GM12891 (cell line): ENCODE results near the gene RFTN2.

Source experiments
- PAX5 ChIP-seq: IDR thresholded peaks from 2 replicates; pipeline ENCODE4 v1.6.1; 2011; ENCODE audit warnings: low read length, moderate library complexity, mild to moderate bottlenecking; ENCODE audit not compliant: insufficient read depth, severe bottlenecking
- POLR2A ChIP-seq: IDR thresholded peaks from 2 replicates; pipeline ENCODE4 v1.6.1; 2011; ENCODE audit warnings: low read depth, low read length, control low read depth
- POLR2AphosphoS5 ChIP-seq: IDR thresholded peaks from 2 replicates; pipeline ENCODE4 v1.6.1; 2011; ENCODE audit warnings: low read depth, low read length, control low read depth
- SPI1 ChIP-seq: IDR thresholded peaks from 2 replicates; pipeline ENCODE4 v1.6.1; 2011; ENCODE audit warnings: low read depth, low read length, control low read depth
- TAF1 ChIP-seq: IDR thresholded peaks from 2 replicates; pipeline ENCODE4 v1.6.1; 2011; ENCODE audit warnings: low read depth, low read length, control low read depth

DNA sequence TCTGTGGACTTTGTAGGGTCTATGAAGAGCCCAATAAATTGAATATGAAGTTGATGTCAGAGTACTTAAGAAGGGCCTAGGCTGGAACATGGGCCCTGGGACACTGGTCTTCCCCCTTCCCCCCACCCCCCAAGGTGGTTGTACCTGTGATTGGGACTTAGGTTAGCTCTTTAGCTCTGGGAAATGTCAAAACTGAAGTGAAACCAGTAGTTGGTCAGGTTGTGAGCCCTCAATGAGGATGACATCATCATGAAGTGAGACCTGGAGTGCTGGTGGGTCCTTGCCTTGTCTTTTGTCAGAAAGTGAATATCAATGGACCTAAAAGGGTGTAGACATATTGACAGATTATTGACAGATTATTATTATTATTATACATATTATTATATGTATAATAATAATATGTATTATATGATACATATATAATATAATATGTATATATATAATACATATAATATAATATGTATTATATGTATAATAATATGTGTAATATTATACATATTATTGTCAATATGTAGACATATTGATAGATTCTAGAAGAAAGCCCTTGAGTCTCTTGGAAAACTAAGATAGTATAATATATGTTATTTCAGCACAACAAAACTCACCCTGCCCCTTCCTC lies 35.1 kb upstream of the RFTN2 start:
- TF ChIP-seq POLR2AphosphoS5, result no peak
- no peak for TF ChIP-seq POLR2A
- peak; percentile 89 for TF ChIP-seq SPI1
- TF ChIP-seq TAF1, result no peak
- TF ChIP-seq PAX5, result no peak
